Upper lobe of left lung (tissue), 4 donors: Measurements from ENCODE around the gene COL2A1.

Experiments used
- CTCF ChIP-seq, 6 experiments: fragments of 450-650 bp in 4 of 6; fragments of 200-600 bp in 2 of 6; sonication (generic) in 2 of 6; IDR thresholded peaks; one replicate each; pipeline ENCODE4 v1.5.1; 2016 to 2019; ENCODE audit warnings: antibody characterized with exemption in 6 of 6
- EP300 ChIP-seq, 4 donors: sonication (generic); formaldehyde crosslinking; IDR thresholded peaks; one replicate each; pipeline ENCODE4 v1.5.1; 2017; ENCODE audit warnings: antibody characterized with exemption in 4 of 4, control low read depth in 2 of 4
- POLR2A ChIP-seq, 4 donors: fragments of 450-650 bp; IDR thresholded peaks; one replicate each; pipeline ENCODE4 v1.5.1; 2016 to 2017; ENCODE audit warnings: antibody characterized with exemption in 4 of 4, mild to moderate bottlenecking in 2 of 4
- POLR2AphosphoS5 ChIP-seq, 2 donors: sonication (generic); formaldehyde crosslinking; IDR thresholded peaks; one replicate each; pipeline ENCODE4 v1.5.1; 2017; ENCODE audit warnings: antibody characterized with exemption in 2 of 2

DNA sequence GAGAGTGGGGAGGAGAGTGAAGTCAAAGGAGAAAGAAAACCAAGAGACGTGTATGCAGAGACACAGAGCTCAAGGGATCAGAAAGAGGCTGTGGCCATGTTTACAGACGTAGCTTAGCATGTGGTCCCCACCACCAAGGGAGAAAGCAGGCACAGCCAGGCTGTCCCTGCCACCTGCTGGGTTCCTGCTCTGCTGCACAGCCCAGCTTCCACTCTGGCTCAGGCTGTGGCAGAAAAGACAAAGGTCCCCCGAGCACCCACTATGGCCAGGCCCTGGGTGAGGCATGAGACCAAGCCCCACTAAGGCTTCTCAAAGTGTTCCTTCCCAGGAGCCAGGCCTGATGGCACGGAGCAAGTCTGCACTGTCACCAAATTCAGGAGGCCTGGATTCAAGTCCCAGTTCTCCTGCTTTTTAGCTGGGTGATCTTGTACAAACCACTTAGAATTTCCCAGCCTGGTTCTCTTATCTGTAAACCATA lies 25.9 kb upstream of the COL2A1 start:
- TF ChIP-seq POLR2AphosphoS5 (IDR thresholded peaks at IDR 0.05) (no peak), CTCF (IDR thresholded peaks at IDR 0.05) (no peak), POLR2A (IDR thresholded peaks at IDR 0.05) (no peak), EP300 (IDR thresholded peaks at IDR 0.05) (no peak)
